CD4-positive, CD25-positive, alpha-beta regulatory T cell (primary cell): ENCODE measurements around the gene ZDHHC14. TPM values are rescaled to one million over a fixed set of nuclear protein-coding genes. Genes with fewer than 3 reads are reported as not detected.

Experiments used
- ATAC-seq, 2 donors: fragments of 150-1000 bp; cut with Tn5 transposase; one replicate each; pipeline ENCODE4 v1.10.0; 2021; ENCODE audit warnings: low read depth in 2 of 2, moderate number of reproducible peaks in 2 of 2, moderate library complexity in 1 of 2
- DNase-seq, 3 donors: peaks; one replicate each; pipeline versions ENCODE4 v3.0.0 to v3.0.0-alpha.2; 2012 to 2022; ENCODE audit warnings: mixed read lengths in 1 of 3
- H3K27ac ChIP-seq: one replicate; pipeline ENCODE4 v1.7.0; 2013; ENCODE audit warnings: mild to moderate bottlenecking, low read length; ENCODE audit not compliant: insufficient read depth, poor library complexity, severe bottlenecking
- H3K27me3 ChIP-seq: one replicate; pipeline ENCODE4 v1.7.0; 2013; ENCODE audit warnings: low read length; ENCODE audit not compliant: control insufficient read depth, insufficient read depth
- H3K36me3 ChIP-seq: one replicate; pipeline ENCODE4 v1.7.0; 2013; ENCODE audit warnings: mild to moderate bottlenecking, low read length, moderate library complexity; ENCODE audit not compliant: control insufficient read depth, insufficient read depth
- H3K4me1 ChIP-seq: 2 replicates; pipeline ENCODE4 v1.7.0; 2013; ENCODE audit warnings: mild to moderate bottlenecking, low read length; ENCODE audit not compliant: insufficient read depth, control insufficient read depth, poor library complexity, severe bottlenecking
- H3K4me3 ChIP-seq: one replicate; pipeline ENCODE4 v1.7.0; 2013; ENCODE audit warnings: low read depth, mild to moderate bottlenecking, low read length, moderate library complexity
- H3K9me3 ChIP-seq, 2 experiments: 1 replicate in 1 of 2; 2 replicates in 1 of 2; pipeline ENCODE4 v1.7.0; 2013; ENCODE audit warnings: low read length in 2 of 2, mild to moderate bottlenecking in 1 of 2, moderate library complexity in 1 of 2; ENCODE audit not compliant: control insufficient read depth in 2 of 2
- H3K27ac Mint-ChIP-seq, 3 donors: one replicate each; pipeline ENCODE4 v1.8.0; 2020 to 2022; ENCODE audit warnings: mild to moderate bottlenecking in 3 of 3, mixed read lengths in 3 of 3, moderate library complexity in 2 of 3
- H3K27me3 Mint-ChIP-seq: one replicate; pipeline ENCODE4 v1.8.0; 2022; ENCODE audit warnings: mild to moderate bottlenecking, mixed read lengths
- H3K36me3 Mint-ChIP-seq: one replicate; pipeline ENCODE4 v1.8.0; 2020; ENCODE audit warnings: mixed read lengths
- H3K4me1 Mint-ChIP-seq, 4 donors: one replicate each; pipeline ENCODE4 v1.8.0; 2020 to 2022; ENCODE audit warnings: mixed read lengths in 4 of 4, mild to moderate bottlenecking in 1 of 4
- H3K4me3 Mint-ChIP-seq, 4 donors: one replicate each; pipeline ENCODE4 v1.8.0; 2020 to 2022; ENCODE audit warnings: mild to moderate bottlenecking in 4 of 4, mixed read lengths in 4 of 4, moderate library complexity in 3 of 4
- H3K9me3 Mint-ChIP-seq, 7 donors: one replicate each; pipeline ENCODE4 v1.8.0; 2020 to 2022; ENCODE audit warnings: mixed read lengths in 7 of 7, mild to moderate bottlenecking in 3 of 7, moderate library complexity in 2 of 7
- polyA plus RNA-seq, 4 donors: library from polyadenylated mRNA; unstranded; fragments of 300-500 nt; fragmentation: Illumina TruSeq; gene quantifications; one replicate each; pipeline ENCODE4 v1.2.3, GENCODE V29; 2021
- total RNA-seq: library from RNA; stranded (reverse); gene quantifications from one replicate; pipeline ENCODE4 v1.2.3, GENCODE V29; 2022

The ZDHHC14 gene
- total and polyA plus RNA-seq, 5 donors from 2014 or later = 0.29 to 4.2 (median 1.0) TPM

GRCh38 chr6:157724138-157724820 lies 343.3 kb downstream of the ZDHHC14 start:
- H3K4me1 ChIP-seq = no peaks in the 10 kb centered on the region
- H3K9me3 ChIP-seq = peaks cover 0 to 2% of the 10 kb centered on the region in 2 experiments
- ATAC-seq (no peak), DNase-seq (no peak)
- no peak overlapping the region for H3K27ac ChIP-seq
- no peak overlapping the region for H3K4me3 Mint-ChIP-seq
- peaks cover 0 to 18% (median 0%) of the 10 kb centered on the region in 7 donors for H3K9me3 Mint-ChIP-seq
- H3K4me3 ChIP-seq = no peak overlapping the region
- no peaks in the 10 kb centered on the region for H3K27me3 ChIP-seq
- no peaks in the 10 kb centered on the region for H3K36me3 ChIP-seq
- no peaks in the 10 kb centered on the region for H3K36me3 Mint-ChIP-seq
- no peaks in the 10 kb centered on the region for H3K4me1 Mint-ChIP-seq
- H3K27ac Mint-ChIP-seq = no peak overlapping the region
- peaks cover 29% of the 10 kb centered on the region for H3K27me3 Mint-ChIP-seq

GRCh38 chr6:157724960-157725741 lies 344.2 kb downstream of the ZDHHC14 start:
- H3K9me3 Mint-ChIP-seq = peaks cover 0 to 18% (median 0%) of the 10 kb centered on the region in 7 donors
- Histone ChIP-seq H3K9me3 (peaks cover 0 to 2% of the 10 kb centered on the region in 2 experiments), H3K36me3 (no peaks in the 10 kb centered on the region), H3K27me3 (no peaks in the 10 kb centered on the region), H3K4me3 (no peak overlapping the region), H3K27ac (no peak overlapping the region), H3K4me1 (no peaks in the 10 kb centered on the region)
- no peaks in the 10 kb centered on the region for H3K4me1 Mint-ChIP-seq
- no peaks in the 10 kb centered on the region for H3K36me3 Mint-ChIP-seq
- DNase-seq (no peak), ATAC-seq (no peak)
- H3K4me3 Mint-ChIP-seq = no peak overlapping the region
- H3K27ac Mint-ChIP-seq = no peak overlapping the region
- H3K27me3 Mint-ChIP-seq = peaks cover 27% of the 10 kb centered on the region

GRCh38 chr6:157725836-157726235 lies 344.8 kb downstream of the ZDHHC14 start:
- DNase-seq (no peak), ATAC-seq (no peak)
- Mint-ChIP-seq H3K36me3 (no peaks in the 10 kb centered on the region), H3K4me3 (no peak overlapping the region), H3K27ac (no peak overlapping the region), H3K4me1 (no peaks in the 10 kb centered on the region), H3K9me3 (peaks cover 0 to 18% (median 0%) of the 10 kb centered on the region in 7 donors), H3K27me3 (peaks cover 22% of the 10 kb centered on the region)
- Histone ChIP-seq H3K9me3 (peaks cover 0 to 2% of the 10 kb centered on the region in 2 experiments), H3K4me1 (no peaks in the 10 kb centered on the region), H3K27me3 (no peaks in the 10 kb centered on the region), H3K27ac (no peak overlapping the region), H3K4me3 (no peak overlapping the region), H3K36me3 (no peaks in the 10 kb centered on the region)

- DNase-seq (no peak), ATAC-seq (no peak)
- no peak overlapping the region for H3K4me3 ChIP-seq
- H3K27me3 ChIP-seq = no peaks in the 10 kb centered on the region
- H3K4me1 ChIP-seq = no peaks in the 10 kb centered on the region
- H3K36me3 ChIP-seq = no peaks in the 10 kb centered on the region
- Mint-ChIP-seq H3K4me1 (no peaks in the 10 kb centered on the region), H3K27me3 (peaks cover 22% of the 10 kb centered on the region), H3K9me3 (peaks cover 0 to 18% (median 0%) of the 10 kb centered on the region in 7 donors), H3K4me3 (no peak overlapping the region), H3K27ac (no peak overlapping the region), H3K36me3 (no peaks in the 10 kb centered on the region)
- peaks cover 0 to 2% of the 10 kb centered on the region in 2 experiments for H3K9me3 ChIP-seq
- H3K27ac ChIP-seq = no peak overlapping the region
These were observed 346.1 kb downstream of the ZDHHC14 start for GRCh38 chr6:157726892-157727628.

Other genes starting within 250 kb of the ZDHHC14 start
- 10.1 TPM for gene TMEM242, start 57.7 kb upstream of the ZDHHC14 start, total RNA-seq
- gene TMEM242, start 57.7 kb upstream of the ZDHHC14 start, polyA plus RNA-seq = 10 to 100 TPM in 3 of 4 donors, 1 to 10 TPM in 1; 8.7 to 14.2 (median 10.4) TPM